NCI-H1092 treated with DMSO at 0.1 percent for 48 hours (cell line): ENCODE data around the gene PARP4.
"Not testable (repeated sequence)": the region's sequence is repeated elsewhere in the genome, so short reads cannot be mapped to it uniquely, and the experiment has no call there.

ENCODE experiments used
- DNase-seq: peaks from one replicate; lab custom pipeline; 2025; lab: John Stamatoyannopoulos, UW

The PARP4 gene

DNA sequence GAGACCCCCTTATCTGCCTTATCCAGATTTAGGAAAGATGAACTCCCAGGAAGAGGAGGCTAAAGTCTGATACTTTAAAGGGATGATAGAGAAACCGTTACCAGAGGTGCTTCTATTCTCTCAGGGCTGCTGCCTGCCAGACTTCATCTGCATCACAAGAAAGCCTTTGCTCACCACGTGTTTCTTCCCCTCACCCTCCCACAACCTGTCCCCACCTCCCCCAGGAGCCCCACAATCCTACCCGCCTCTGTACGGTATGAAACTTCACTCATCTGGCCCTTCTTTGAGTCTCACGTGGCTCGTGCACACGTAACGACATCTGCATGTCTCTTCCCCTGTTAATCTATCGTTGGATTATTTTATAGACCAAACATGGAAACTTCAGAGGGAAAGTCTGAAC lies 67.7 kb downstream of the PARP4 start:
- not testable (repeated sequence) for DNase-seq

DNA sequence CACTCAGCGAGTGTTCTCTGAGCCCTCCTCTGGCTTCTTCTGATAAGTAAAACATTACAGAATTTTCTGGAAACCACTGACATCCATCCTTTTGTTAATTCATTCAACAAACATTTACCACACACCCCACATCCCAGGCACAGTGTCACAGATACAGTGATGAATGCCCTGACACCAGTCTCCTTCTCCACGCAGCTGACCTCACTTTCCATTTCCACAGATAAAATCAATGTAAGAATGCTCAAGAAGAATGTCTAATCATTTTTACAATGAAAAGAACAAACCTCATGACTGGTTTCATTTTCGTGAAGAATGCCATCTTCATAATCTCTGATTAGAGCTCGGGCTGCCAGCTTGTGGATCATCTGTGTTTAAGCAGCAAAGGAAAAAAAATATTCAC lies 69.2 kb downstream of the PARP4 start:
- DNase-seq, result no peak

DNA sequence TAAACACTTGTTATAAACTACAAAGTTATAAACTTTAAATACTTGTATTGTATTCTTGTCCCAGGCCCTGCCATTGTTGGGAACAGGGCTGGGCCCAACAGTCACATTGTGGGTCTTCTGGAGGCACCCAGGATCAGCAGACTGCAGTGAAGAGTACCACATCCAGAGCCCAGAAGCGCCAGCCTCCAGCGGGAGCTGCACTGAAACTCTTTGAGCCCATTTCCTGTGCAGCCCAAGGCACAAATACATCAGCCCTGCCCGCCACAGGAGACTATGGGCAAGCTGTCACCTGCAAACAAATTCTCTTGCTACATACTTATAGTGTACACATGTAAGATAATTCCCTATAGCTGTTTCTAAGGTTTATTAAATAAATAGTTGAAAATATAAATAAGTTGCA lies 86.5 kb downstream of the PARP4 start:
- DNase-seq, result not testable (repeated sequence)

DNA sequence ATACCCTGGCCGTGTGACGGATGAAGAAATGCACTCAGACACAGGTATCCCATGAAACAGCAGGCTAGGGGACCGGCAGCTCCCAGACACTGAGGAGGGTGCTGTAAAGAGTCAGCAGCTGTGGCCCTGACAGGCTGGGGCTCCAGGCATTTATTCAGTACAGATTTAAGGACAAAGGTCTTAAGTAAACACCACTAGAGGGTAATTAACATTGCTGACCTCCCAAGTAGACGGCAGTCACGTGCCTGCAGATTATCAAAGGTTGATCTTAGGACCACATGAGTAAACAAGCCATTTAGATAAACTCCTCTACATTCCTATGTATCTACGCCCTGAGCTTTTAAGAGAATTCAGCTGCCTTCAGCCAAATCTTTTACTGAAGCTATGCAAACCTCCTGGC lies 92.9 kb downstream of the PARP4 start:
- not testable (repeated sequence) for DNase-seq

DNA sequence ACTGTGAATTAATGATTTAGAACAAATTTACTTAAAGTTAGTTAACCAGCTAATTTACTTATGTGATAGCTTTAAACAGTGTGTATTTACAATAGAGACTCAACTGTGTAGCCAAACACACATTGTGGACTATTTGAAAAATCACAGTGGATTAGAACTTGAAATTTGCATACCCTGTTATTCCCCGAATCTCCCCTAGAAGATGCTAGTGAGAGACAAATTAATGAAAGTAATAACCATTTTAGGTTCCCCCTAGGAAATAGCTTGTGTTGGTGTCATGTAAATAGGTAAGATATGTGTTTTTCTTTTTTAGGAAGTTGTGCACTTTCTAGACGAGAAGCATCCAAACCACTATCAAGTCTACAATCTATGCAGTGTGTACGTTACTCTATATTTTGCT lies 104.7 kb downstream of the PARP4 start:
- no peak for DNase-seq

DNA sequence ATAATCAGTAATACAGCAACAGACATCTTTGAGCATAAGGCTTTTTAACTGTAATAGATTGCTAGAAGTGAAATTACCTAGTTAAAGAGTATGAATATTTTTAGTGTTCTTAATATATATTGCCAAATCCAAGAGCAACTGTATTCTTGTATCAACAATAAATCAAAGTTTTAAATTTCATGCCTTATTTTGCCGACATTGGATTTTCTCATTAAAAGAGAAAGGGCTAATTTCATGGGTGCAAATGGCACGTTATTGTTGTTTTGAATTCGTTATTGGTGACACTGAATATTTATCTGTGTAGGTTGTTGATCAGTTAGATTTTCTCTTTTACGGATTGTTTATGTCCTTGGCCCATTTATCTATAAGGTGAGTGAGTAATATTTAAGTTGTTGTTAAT lies 106.1 kb downstream of the PARP4 start:
- no peak for DNase-seq

DNA sequence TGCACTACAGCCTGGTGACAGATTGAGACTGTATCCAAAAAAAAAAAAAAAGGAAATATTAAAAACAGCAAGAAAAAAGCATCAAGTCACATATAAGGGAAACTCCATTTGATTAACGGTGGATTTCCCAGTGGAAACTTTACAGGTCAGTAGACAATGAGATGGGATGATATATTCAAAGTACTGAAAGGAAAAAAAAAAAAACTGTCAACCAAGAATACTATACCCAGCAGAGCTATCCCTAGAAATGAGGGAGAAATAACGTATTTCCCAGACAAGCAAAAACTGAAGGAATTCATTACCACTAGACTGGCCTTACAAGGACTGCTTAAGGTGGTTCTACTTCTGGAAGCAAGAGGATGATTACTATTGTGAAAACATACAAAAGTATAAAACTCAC lies 115.8 kb downstream of the PARP4 start:
- DNase-seq, result no peak

DNA sequence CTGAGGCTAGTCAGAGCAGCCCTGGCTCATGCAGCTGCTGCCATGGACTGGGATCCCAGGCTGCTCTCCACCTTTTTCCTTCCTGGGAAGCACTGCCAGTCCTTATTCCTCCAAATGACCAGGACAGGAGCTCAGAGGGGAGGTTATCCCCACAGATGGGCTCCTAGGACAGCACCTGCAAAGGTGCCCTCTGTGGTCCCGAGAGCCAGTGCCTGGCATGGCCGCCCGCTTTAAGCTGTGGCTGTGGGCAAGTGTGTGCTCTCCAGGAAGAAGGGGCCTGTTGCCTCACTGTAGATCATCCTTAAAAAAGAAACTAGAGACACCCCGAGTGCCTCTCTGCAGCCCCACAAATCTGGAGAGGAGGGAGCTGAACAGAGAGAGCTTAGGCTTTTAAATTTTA lies 119.6 kb downstream of the PARP4 start:
- no peak for DNase-seq

DNA sequence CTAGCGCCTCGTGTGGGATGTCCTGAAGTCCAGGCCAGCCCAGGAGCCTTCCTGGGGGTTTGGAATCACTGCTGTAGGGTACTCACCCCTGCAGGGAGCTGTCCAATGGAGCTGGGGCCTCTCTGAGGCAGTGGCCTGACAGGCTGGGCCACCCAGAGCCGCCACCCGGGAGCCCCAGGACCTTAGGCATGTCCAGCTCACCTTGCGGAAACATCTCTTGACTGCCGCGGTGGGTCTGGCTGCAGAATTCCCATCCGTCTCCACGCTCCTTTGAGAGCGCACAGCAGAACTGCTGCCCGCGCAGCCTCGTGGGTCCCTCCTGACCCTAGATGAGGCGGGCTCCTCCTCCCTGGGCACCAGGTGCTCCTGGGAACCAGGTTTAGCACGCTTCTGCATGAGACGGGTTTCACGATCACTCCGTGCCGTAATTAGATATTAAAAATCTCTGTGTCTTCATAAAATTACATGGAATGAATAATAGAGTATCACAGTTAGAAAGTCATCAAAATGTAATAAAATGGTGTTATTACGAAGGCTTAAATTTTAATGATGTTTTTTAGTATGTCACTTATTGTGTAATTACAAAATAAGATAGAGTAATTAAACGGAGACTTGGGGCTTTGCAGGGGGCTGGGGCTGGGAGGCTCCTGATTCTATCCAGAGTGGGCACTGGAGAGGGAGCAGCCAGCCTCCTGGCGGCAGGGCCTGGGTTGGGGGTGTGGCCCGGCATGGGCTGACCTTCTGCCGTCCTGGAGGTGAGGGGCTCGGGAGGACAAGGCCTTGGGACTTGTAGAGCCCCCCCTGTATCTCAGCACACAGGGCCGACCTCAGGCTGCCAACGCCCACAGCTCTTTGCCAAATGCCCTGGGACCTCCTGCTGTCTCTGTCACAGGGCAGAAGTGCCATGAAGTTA lies 120.6 kb downstream of the PARP4 start:
- DNase-seq, result not testable (repeated sequence)

DNA sequence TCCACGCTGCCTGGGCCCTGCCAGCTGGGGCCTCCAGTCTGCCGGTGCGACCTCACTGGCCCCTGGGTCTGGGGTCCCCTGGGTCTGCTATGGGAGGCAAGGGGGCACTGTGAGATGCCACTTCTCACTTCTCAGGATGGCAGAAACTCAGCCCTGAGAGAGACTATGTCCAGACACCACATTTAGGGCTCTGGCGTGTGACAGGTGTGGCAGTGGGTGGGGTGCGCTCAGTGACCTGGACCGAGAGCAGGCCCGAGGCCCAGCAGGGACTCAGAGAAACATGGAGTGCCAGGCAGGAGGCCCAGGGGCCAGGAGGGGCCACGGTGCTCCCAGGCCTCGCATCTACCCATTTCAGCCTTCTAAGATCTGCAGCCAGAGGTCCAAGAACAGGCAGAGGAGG lies 121.8 kb downstream of the PARP4 start:
- not testable (repeated sequence) for DNase-seq

DNA sequence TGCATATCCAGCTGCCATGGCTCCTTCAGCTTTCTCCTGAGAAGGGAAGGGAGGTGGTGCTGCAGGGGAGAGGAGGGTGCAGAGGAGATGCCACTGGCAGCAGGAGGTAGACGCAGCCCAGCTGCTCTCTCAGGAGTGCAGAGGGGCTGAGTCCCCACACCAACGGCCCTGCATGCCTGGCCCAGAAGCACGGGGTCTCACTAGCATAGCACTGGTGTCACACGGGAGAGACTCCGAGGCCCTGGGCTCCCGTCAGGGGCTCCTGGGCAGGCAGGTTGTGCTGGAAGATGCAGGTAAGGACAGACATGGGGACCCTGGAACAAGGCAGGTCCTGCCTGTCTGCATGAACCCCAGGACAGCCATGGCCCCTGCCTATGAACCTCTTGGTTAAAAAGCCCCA lies 123.1 kb downstream of the PARP4 start:
- no peak for DNase-seq

DNA sequence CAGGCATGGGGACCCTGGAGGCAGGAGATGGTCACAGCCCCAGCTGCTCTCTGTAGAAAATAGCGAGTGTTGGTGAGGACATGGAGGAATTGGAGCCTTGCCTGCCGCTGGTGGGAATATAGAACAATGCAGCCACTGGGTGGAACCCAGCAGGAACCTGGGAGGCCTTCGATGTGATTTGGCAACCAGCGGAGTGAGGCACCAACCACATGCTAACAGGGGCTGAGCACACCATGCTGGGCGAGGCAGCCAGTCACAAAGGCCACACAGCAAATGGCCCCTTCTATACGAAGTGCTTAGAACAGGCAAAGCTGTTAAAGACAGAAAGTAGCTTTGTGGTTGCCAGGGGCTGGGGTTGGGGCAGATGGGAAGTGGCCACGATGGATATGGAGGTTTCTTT lies 123.8 kb downstream of the PARP4 start:
- not testable (repeated sequence) for DNase-seq

DNA sequence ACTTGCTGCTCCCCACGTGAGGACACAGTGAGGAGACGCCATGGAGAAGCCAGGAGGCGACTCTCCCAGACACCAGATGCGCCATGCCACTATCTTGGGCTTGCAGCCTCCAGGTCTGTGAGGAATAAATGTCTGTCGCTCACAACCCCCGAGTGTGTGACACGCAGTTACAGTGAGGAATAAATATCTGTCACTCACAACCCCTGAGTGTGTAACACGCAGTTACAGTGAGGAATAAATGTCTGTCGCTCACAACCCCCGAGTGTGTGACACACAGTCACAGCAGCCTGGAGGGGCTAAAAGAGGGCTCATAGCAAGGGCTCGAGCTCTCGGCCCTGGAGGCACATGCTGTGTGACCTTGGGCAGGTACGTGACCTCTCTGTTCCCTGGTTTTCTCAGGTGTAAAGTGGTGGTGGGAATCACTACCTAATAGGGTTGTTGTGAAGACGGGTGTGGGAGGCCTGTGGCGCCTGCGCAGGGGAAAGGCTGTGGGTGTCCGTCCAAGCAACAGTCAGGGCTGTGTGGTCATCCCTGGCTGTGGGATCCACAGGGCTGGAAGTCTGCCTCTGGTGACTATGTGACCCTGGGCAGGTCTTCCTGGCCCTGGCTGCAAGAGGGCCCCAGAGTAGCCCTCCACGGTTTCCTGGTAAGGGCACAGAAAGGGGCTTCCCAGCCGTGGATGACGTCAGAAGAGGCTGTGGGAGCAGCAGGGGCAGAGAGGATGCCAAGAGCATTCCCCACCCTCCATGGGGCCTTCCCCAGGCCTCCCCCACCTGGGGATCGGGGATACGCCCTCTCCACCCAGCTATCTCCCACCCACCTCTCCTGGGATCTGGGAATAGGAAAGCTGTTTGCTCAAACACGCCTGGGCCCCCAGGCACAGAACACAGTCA lies 125.5 kb downstream of the PARP4 start:
- DNase-seq, result no peak

DNA sequence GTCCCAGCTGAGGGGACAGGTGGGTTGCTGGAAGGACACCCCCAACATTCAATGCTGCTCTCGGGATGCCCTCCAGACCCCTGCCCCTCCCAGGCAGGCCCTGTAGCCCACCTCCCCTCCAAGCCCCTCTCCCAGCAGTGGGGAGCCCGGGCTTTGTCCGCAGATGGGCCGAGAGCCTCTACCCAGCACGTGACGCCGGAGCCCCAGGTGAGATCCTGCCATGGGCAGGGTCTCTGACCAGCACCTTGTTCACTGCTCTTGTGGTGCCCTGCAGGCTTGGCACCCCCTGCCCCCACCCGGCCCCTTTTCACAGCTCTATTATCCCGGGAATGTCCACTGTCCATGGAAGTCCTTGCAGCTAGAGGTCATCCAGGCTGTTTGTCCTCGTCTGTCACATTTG lies 126.7 kb downstream of the PARP4 start:
- no peak for DNase-seq

DNA sequence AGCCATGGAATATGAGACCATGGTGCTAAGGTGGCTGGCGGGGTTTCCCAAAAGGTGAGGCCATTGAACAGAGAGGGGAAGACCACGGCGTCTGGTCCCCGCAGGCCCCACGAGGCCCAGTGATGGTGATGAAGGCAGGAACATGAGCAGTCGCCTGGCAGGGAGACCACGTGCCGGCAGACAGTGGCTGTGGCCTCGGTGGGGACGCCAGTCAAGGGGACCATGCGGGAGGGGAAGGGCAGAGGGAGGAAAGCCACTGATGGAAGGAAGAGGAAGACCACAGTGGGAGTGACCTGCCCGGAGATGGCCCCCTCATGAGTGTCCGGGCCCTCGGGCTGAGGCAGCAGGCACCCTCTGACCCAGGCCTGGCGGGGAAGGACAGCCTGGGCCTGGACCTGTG lies 127.6 kb downstream of the PARP4 start:
- not testable (repeated sequence) for DNase-seq

DNA sequence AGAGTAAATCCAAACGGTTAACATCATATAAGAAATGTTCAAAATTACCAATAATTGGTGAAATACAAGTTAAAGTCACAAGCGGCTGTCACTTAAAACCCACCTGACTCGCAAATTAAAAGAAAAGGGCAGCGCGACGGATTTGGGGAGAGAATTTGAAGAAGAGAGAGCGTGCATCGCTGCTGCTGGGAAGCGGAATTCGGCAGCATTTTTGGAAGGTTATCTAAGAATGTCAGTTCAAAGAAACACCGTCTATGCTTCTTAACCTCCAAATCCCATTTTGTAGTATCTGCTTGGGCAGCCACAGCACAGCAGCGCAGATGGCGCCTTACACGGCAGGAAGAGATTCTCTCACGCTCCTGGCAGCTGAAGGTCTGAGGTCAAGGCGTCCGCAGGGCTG lies 128.5 kb downstream of the PARP4 start:
- not testable (repeated sequence) for DNase-seq

DNA sequence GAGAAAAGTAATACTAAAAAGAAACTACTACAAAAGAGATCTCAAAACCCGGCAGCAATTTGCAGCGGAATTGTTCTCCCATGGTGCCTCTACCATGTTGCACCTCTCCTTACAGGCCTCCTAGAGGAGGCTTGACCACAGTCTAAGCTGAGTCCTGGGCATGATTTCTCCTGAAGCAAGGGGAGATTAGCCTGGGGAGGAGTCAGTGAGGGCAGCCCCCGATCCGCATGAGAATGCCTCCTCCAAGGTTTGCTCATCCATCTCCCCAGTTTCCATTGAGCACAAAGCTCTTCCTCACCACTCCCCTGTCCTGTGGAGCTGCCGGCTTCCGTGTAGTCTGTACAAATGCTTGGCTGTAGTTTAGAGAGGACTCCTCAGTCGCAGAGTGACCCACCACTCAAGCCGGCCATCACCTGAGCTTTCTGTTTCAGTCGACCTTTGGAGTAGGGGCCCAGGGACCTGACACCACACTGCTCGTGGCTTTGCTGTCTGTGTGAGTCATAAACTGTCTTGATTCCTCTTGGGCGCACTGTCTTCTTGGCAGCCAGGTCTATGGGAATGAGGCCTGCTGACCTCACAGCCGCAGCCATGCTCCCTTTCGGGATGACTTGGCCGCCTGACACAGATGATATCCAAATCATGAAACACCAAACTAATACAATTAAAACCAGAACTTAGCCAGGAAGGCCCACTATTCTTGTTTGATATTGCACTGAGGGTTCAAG lies 130.9 kb downstream of the PARP4 start:
- DNase-seq, result no peak

DNA sequence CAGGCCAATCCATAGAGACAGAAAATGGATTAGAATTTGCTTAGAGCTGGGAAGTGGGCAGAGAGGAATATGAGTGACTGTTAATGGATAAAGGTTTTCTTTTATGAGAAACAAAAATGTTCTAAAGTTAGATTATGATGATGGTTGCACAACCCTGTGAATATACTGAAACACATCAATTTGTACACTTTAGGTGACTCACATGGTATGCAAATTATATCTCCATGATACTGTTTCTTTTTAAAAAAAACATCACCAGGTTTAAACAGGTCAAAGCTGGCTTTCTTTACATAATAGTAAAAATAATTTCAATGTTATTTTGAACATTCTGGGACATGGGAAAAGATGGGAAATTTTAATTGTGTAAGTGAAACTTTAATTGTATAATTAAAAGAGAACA lies 131.7 kb downstream of the PARP4 start:
- not testable (repeated sequence) for DNase-seq

DNA sequence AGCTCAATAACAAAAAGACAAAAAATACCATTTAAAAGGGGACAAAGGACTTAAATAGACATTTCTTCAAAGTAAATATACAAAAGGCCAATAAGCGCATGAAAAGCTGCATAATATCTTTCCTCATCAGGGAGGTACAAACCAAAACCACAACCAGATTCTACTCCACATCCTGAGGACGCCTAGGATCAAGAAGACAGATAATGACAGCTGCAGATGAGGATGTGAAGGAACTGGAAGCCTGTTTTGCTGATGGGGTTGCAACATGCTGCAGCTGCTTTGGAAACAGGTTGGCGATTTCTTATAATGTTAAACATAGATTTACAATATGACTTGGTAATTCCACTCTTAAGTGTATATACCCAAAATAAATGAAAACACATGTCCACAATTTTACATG lies 132.4 kb downstream of the PARP4 start:
- not testable (repeated sequence) for DNase-seq

DNA sequence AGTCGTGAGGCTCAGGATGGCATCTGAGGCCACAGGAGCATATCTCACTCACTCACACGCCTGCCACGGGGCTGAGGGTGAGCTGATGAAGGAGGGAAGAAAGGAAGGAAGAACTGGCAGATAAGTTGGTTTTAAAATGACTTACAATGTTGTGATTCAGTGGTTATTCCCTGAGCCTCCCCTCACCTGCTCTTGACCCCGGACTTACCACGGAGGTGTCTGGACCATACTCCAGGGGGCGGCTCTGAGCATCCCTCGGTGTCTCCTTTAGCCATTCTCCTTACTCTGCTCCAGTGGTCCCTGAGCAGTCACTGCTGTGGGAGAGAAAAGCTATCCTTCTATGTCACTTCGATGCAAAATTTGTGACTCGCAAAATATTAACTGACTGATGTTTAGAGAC lies 141.3 kb downstream of the PARP4 start:
- DNase-seq, result not testable (repeated sequence)
